HPDE6-E6E7 (cell line): ENCODE data around the gene GPC6.

Source experiments
- DNase-seq: peaks from one replicate; pipeline ENCODE4 v3.0.0; 2011; ENCODE audit warnings: missing footprints; ENCODE audit errors: extremely low spot score

Gene GPC6

DNA sequence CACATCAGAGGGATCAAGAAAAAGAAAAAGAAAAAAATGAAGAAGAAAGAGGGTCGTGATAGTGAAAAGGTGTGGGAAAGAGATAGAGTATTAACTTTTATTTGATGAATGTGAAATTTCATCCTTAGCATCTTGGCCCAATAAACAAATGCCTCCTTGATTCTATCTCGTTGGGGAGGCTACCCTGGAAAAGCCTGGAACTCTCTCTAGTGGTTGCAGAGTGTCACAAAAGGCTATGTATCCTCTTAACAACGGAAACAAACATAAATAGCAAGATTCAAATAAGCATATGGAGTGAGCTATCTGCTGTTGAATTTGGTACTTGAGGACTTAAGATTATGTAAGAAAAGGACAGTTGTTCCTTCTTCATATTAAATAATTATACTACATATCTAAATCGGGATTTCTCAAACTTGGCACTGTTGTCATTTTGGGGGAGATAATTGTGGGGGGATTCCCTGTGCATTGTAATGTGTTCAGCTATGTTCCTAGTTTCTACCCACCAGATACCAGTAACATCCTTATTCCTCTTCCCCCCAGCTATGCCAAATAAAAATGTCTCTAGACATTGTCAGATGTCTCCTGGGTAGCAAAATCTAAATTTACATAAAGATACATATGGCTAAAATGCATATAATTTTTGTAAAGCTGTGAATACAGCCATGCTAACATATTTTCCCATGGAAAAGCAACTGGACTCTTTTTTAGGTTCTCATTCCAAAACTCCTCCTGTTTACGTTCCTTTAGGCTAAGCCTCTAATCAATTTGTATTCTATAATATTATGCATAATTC is 695.7 kb downstream of the GPC6 start:
- no peak for DNase-seq

DNA sequence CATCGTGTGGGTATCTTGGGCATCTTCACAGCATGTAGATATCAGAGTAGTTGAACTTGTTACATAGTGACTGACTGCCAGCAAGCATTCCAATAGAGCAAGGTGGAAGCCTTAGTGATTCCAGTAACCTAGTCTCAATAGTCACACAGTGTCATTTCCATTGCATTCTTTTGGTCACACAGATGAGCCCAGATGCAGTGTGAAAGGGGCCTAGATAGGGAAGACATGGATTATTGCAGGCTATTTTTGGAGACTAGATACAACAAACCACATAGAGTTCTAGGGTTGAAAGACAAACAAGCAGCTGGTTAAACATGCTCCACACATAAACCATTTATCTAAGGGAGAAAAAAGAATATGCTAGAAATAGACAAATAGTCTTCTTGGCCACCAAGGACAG is 699.4 kb downstream of the GPC6 start:
- no peak for DNase-seq

DNA sequence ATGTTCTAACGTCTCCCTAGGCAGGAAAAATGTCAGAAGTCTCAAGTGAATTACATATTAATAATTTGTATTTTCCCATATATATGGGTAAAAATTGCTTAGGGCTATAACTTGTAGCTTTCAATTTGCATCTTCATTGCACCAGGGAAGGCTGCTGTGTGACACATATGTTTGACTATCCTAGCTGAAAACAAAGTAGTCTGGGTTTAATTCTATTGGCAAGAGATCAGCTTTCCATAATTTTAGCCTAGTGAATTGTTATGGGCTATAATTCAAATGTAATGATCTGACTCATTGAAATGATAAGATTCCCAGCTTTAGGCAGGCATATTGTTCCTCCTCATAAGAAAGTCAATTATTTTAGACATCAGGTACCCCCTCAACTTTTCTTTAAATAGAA is 699.8 kb downstream of the GPC6 start:
- no peak for DNase-seq

DNA sequence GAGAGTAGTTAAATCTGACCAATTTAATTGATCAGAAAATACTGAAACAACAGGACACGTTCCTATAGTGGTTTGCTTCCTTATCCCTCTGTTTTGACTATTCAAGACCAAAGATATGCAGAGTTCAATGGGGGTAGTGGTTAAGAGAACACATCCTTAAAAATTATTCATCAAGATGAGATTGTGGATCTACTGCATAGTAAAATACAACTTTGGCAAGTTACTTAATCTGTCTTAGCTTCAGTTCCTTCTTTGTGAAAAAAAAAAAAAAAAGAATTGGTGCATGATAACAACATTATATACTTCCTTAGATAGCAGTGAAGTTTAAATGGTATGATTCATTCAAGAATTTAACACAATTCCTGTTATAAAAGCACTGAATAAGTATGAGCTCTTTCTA is 700.8 kb downstream of the GPC6 start:
- no peak for DNase-seq

DNA sequence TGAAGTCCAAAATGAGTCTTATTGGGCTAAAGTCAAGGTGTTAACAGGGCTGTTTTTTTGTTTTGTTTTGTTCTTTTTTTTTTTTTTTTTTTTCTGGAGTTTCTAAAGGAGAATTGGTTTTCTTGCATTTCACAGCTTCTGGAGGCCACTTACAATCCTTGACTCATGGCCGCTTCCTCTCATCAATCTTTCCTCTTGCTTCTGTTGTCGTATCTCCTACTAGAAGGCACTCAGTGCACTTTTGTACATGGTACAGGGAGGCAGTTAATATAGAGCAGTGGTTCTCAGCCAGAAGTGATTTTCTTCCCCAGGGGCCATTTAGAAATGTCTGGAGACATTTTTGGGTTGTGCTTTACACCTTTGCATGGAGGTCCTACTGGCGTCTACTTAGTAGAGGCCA is 706.3 kb downstream of the GPC6 start:
- DNase-seq: no peak

DNA sequence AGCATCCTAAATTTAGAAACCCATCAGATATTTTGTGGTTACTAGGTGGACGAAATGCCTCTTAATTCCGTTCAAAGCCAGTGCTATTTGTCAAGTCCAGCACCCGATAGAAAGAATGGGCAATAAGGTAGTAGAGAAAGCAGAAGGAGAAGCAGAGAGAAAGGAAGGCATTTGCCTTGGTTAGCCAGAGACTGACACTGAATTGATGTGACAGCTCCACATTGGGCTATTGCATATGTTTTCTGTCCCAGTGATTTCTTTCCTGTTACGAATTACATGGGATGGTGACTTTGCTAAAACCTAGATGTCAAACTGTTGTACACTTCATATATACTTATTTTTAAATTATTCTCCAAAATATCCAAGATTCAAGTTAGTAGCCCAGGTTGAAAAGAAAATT is 710.3 kb downstream of the GPC6 start:
- no peak for DNase-seq

DNA sequence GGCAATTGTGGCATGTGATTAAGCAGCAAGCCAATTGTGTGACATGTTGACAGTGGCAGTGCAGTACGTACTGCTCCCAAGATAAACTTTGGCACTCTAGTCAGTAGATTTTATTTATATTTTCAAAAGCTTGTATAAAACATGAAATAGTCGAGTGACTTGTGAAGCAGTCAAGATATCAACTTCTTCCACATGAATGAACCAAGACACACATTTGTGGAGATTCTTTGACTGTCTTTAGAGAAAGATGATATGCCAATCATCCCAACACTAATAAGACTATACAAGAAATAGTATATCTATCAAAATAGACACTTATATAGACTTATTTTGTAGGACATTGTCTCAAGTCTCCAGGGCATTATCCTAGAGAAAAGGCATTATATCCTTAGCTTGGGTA is 714.8 kb downstream of the GPC6 start:
- DNase-seq: no peak

DNA sequence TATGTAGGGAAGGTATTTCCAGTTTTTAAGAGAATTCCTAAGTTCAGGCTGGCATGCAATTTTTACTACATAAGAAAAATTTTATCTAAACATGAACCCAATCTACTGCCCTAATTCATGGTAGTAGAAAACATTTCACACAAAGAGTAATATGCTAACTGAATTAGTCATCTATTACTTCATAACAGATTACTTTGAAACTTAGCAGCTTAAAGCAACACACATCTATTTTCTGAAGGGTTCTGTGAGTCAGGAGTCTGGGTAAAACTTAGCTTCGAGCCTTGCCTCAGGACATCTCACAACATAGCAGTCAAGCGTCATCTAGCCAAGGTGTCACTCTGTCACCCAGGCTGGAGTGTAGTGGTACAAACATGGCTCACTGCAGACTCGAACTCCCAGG is 715.4 kb downstream of the GPC6 start:
- DNase-seq: no peak

DNA sequence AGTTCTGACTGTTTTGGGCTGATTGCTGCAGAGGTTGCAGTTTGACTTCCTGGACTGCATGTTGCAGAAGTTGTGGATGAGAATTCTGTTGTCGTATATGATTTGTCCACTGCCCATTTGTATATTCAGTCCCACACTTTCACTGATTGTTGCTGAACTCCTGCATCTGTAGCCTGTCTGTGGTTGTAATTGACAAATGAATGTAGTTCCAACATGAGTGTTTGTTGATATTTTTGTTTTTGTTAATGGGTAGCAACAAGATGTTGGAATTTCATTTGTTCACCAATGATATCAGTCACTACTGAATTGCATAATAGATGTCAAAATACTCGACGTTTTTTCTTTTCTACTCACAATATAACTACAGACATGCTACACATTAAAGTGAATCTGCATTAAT is 719.0 kb downstream of the GPC6 start:
- no peak for DNase-seq

DNA sequence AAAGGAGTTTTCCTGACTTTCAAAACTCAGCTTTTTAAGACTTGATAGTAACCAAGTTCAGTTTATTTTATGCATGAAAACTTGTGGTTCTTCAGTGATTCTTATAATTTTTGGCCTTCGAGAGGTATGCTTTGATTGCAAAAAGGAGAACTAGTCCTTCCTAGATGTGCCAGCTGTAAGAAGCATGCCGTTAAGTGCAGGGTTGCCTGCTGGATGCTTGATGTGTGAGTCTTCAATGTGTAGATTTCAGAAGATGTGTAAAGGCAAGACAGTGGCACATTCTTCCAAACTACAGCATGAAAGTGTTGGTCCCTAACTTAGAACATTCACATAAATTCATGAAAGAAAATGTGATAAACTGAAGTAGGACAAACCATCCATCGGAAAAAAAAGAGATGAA is 720.4 kb downstream of the GPC6 start:
- DNase-seq: no peak

DNA sequence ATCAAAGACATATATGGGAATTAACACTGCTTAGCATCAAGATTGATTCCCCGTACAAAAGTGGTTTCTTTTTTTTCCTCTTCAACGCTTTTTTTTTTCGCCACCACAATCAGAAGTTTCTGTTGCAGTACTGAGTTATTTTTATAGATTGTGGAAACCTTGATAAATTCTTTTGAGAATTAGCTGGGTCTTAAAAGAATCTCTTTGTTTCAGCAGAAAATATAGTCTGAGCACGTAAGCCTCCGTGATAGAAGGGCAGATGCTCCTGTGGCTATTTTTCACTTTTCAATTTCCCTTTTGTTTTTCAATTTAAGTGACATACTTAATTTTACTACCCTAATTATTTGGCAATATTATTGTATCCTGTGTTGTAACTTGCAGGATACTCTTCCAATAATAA is 721.0 kb downstream of the GPC6 start:
- DNase-seq: no peak

DNA sequence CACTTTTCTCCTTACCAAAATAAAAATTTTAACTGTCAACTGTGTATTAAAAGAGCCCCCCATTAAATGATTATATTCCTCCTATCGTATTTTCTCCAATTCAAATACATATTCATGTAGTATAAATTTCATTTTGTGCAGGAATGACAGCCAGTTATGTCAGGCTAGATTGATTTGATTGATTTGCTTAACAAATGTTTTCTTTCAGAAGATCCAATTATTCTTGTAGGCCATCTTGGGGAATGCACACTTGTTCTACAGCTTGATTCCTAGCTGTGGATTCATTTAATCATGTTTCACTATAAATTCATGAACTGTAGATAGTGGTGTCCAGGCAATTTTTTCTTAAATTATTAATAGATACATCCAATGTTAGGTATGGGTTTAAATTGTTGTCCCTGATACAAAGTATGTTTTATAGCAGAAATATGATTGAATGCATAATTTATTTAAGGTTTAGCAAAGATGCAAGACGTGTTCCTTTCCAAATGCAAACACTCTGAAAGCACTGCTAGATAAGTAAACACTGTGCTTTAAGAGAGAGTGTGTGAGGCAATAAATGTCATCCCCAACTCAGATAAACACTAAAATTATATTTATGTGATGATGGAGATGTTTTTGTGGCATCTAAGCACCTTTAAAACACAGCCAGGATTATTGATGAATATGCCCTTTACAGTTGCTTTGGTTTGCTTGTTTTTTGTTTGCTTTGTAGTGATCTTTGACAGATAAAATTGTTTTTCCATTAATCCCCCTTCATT is 721.7 kb downstream of the GPC6 start:
- DNase-seq: no peak

DNA sequence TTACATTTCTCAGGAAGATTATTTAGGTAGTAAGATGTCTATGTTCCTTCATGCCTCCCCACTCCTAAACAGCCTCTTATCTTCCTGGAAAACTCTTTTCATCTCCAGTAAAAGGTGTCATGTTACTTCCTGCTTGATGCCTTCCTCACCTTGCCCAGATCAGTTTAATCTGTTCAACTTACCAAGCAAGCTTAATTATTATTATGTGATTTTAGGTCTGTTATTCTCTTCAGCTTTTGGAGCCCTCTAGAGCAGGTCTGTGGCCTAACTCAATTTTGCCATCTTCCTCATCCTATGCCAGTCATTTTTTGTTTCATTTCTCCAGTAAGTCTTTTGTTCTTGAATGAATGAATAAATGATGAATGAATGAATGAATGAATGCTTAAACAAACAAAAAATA is 724.5 kb downstream of the GPC6 start:
- no peak for DNase-seq

DNA sequence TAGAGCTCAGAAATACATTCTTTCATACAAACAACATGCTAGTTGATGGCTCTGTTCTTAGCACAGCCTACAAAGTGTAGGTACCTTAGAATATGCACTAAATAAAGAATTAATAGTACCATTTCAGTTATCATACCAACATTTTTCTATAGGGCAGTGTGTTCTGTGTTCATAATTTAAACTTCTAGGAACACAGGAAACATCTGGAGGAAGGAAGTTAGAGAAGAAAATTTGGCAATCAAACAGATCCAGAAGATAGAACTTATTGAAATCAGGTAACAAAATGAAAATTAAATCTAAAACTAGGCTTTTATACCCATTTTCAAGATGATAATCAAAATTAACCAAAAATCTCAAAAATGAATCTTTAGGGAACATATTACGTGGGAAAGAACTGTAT is 725.3 kb downstream of the GPC6 start:
- no peak for DNase-seq

DNA sequence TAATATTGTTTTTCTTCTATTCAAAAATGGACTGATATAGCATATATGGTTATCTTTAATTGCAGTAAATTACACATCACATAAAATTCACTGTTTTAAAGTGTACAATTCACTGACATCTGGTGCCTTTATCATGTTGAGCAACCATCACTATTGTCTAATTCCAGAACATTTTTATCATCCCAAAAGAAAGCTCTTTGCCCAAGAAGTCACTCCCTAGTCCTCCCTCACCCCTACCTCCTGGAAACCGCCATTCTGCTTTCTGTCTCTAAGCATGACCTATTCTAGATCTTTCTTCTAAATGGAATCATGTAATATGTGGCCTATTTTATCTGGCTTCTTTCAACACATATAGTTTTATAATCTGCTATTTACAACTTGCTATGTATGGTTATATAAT is 727.2 kb downstream of the GPC6 start:
- no peak for DNase-seq

DNA sequence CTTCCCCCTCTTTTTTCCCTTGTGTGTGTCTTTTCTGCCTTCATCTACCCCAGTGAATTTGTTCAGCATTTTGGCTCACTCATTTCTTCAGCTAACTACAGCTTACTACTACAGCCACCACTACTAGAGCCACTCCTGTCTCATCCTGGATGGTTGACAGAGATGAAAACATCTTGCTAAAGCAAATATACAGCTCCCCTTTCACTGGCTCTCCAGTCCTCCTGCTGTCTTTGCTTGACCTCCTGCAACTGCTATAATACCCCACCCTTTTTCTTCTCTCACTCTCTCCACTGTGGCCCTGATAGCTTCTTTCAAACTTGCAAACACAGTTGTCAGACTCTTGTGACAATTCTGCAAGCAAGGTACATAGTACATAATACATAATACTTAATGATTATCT is 729.3 kb downstream of the GPC6 start:
- no peak for DNase-seq

DNA sequence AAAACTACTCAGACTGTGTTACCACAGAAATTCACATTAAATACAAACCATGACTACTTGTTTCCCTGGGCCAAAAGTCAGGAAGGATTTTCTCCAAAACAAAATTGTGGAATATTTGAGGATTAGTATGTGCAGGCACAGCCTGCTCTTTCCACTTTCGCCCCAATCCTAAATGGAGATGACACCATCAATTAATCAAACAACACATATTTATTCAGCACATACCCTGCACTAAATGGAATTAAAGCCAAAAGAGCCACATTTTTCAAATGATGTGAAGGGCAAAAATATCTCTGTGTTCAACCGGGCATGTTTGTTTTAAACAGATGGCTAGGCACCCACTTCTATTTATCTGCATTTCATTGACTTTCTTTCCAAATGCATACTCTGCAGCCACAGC is 729.8 kb downstream of the GPC6 start:
- DNase-seq: no peak

DNA sequence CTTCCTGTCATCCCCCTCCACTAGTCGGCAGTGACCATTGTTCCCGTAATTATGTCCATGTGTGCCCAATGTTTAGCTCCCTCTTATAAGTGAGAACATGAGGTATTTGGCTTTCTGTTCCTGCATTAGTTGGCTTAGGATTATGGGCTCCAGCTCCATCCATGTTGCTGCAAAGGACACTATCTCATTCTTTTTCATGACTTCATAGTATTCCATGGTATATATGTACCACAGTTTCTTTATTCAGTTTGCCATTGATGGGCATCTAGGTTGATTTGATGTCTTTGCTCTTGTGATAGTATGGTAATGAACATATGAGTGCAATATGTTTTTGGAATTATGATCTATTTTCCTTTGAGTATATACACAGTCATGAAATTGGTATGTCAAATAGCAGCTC is 730.8 kb downstream of the GPC6 start:
- no peak for DNase-seq

DNA sequence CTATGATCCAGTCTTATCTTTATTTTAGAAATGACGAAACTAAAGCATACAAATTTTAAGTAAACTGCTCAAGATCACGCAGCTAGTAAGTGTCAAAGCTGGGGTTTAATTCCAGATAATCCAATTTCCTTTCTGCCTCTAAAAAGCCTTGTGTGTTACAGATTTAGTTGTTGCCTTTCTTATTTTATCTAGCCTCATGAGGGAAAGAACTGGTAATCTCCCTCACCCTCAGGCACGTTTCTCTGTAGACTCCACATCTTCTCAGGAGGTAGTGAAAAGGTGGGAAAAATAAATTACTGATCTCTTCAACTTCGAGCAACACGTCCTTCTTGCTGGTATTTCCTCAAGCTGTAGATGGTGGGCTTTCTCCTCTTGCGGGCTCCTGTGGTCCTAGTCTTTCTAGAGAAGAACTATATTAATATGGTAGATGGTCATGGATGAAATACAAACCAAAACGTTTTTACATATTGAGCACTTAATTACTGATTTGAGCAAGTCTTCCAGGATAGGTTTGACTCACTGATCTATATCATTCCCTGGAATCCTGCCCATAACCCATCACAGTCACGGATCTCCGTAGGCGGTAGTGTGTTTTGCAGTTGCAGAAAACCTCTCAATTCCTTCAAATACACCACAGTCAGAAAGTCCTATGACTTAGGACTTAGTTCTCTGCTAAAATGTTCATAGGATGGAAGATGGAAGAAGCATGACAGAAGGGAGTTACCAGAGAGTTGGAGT is 733.4 kb downstream of the GPC6 start:
- no peak for DNase-seq

DNA sequence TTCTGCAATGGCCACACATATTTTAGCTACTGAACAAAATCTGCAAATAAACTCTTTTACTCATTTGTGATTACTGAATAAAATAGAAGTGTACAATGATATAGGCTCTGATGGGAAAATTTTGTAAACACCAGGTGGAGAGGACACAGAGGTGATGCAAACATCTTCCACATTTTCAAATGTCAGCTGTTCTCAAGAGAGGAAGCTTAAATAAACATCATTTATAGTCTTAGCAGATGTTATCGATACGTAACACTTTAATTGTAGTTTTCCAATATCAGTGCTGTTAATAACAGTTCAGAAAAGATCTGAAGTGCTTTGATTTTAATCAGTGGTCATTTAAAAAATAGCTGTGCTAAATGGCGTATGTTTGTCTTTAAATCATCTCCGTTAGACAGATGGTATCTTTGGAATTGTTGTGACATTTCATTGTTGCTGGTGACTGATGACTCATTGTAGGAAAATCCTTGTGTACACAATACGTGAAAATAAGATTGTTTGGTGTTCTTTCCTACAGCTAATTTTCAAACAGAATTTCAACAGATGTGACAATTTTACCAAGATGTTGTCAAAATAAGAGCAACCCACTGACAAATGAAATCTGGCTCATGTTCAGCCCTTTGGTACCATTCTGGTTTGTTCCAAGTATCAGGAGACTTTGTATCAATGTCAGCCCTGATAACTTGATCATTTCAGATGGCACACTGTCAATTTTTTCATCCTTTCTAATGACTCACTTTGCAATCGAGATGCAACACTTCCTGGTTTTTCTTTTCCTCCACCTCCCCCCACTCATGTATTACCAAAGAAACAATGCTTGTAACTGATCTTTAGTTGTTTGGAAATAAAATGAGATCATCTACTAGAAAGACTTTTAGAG is 736.9 kb downstream of the GPC6 start:
- no peak for DNase-seq

DNA sequence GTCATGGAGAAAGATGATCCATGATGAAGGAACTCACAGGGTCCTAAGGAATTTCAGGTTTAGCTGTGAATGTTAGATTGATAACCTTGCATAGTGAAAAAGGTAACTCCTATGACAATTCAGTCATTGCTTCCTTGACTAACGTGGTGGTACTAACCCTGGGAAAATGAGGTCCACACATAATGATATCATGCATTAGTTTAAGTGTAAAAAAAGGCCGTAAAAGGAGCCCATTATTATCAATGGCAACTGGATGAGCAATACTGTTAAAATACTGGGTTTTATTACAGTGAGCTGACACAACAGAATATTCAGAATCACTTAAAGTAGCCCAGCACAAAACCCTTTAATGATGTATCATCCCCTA is 737.5 kb downstream of the GPC6 start:
- DNase-seq: no peak

DNA sequence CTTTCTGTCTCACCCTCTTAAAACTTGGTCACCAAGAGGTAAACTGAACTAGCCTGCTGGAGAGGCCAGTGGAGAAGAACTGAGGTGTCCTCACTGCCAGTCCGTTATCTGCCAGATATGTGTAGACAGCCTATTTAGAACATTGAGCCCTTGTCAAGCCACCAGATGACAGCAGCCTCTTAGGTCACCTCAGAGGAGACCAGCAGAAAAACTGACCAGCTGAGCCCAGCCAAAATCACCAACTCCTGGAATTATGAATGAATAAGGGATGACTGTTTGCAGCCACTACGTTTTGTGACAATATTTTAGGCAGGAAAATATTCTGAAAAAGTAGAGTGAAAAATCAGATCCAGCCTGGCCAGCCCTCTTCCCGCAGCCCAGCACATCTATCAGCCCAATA is 739.0 kb downstream of the GPC6 start:
- DNase-seq: no peak
